Nephron (organoid): ENCODE measurements around the gene ABCC1.

Experiments
- H3K27ac Mint-ChIP-seq, 3 experiments: 2 replicates each; pipeline ENCODE4 v1.8.0; 2020; ENCODE audit warnings: mixed read lengths in 3 of 3, mild to moderate bottlenecking in 2 of 3, moderate library complexity in 1 of 3
- H3K27me3 Mint-ChIP-seq: 2 replicates; pipeline ENCODE4 v1.8.0; 2021; ENCODE audit warnings: low read depth, mild to moderate bottlenecking, moderate library complexity, mixed read lengths
- H3K36me3 Mint-ChIP-seq: 2 replicates; pipeline ENCODE4 v1.8.0; 2020; ENCODE audit warnings: low read depth, mixed read lengths
- H3K4me1 Mint-ChIP-seq: 2 replicates; pipeline ENCODE4 v1.8.0; 2020; ENCODE audit warnings: mixed read lengths
- H3K4me3 Mint-ChIP-seq, 3 experiments: 2 replicates each; pipeline ENCODE4 v1.8.0; 2020; ENCODE audit warnings: mild to moderate bottlenecking in 3 of 3, mixed read lengths in 3 of 3, moderate library complexity in 2 of 3
- H3K9me3 Mint-ChIP-seq: 2 replicates; pipeline ENCODE4 v1.8.0; 2020; ENCODE audit warnings: mixed read lengths
- TF ChIP-seq, protein P1 (sequence below), 3 experiments: fragments of 200-600 bp; sonication (generic); IDR thresholded peaks; one replicate each; pipeline ENCODE4 v1.5.0; 2021; ENCODE audit warnings: antibody characterized with exemption in 3 of 3; ENCODE audit not compliant: unreplicated experiment in 3 of 3

The ABCC1 gene

DNA sequence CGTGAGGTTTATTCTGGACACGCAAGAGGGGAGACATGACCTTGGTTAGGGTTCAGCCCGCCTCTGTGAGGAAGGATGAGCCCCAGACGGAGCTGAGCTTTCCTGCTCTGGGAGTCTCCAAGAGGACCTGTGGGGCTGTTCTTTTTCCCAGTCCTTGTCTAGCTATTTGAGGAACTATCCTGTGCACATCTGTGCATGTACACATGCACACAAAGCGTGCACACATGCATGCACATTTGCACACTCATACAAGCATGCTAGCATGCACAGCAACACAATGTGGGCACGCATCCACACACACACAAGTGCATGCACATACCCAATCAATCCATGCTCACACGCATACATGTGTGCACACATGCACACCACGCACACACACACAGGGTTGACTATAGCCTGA, 233.5 kb downstream of the ABCC1 start:
- Mint-ChIP-seq H3K4me1 (no peaks in the 10 kb centered on the region), H3K27ac (no peak overlapping the region), H3K9me3 (peaks cover 3% of the 10 kb centered on the region), H3K27me3 (peaks cover 3% of the 10 kb centered on the region), H3K4me3 (no peak overlapping the region), H3K36me3 (peaks cover 17% of the 10 kb centered on the region)
- TF ChIP-seq, protein P1, sequence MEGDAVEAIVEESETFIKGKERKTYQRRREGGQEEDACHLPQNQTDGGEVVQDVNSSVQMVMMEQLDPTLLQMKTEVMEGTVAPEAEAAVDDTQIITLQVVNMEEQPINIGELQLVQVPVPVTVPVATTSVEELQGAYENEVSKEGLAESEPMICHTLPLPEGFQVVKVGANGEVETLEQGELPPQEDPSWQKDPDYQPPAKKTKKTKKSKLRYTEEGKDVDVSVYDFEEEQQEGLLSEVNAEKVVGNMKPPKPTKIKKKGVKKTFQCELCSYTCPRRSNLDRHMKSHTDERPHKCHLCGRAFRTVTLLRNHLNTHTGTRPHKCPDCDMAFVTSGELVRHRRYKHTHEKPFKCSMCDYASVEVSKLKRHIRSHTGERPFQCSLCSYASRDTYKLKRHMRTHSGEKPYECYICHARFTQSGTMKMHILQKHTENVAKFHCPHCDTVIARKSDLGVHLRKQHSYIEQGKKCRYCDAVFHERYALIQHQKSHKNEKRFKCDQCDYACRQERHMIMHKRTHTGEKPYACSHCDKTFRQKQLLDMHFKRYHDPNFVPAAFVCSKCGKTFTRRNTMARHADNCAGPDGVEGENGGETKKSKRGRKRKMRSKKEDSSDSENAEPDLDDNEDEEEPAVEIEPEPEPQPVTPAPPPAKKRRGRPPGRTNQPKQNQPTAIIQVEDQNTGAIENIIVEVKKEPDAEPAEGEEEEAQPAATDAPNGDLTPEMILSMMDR (IDR thresholded peaks at IDR 0.05; ENCODE audit: unreplicated experiment in 3 of 3) = no peak

DNA sequence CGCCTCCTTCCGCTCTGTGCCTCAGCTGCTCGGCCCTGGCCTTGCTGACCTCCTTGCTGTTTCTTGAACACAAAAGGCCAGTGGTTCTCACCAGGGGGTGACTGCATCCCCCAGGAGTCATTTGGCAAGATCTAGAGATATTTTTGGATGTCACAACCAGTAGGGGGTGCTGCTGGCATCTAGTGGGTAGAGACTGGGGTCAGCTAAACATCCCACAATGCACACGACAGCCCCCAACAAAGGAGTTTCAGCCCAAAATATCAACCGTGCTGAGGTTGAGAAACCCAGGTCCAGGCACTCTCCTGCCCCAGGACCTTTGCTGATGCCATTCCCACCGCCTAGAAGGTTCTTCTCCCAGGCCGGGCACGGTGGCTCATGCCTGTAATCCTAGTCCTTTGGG, 234.1 kb downstream of the ABCC1 start:
- H3K36me3 Mint-ChIP-seq = peaks cover 14% of the 10 kb centered on the region
- H3K27me3 Mint-ChIP-seq = peaks cover 3% of the 10 kb centered on the region
- H3K27ac Mint-ChIP-seq = no peak overlapping the region
- TF ChIP-seq, protein P1 (IDR thresholded peaks at IDR 0.05; ENCODE audit: unreplicated experiment in 3 of 3) = peak in 1 of 3 experiments; percentile 10
- no peak overlapping the region for H3K4me3 Mint-ChIP-seq
- H3K9me3 Mint-ChIP-seq = peaks cover 3% of the 10 kb centered on the region
- H3K4me1 Mint-ChIP-seq = no peaks in the 10 kb centered on the region

DNA sequence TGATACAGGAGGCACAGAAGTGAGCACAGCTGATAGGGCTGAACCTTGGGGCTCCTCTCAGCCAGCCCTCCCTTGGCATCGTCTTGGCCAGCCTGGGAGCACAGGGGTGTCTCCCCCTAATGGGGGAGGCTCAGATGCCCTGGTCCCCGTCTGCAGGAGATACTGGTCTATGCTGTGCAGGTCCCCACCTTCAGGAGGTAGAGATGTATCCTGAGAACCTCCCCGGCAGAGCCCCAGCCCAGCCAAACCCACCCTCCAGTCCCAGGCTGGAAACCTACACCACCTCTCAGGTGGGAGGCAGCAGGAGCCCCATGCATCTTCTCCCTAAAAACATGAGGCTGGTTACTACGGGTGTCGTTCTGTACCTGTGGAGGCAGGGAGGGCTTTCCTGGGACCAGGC, 235.2 kb downstream of the ABCC1 start:
- no peak overlapping the region for H3K4me3 Mint-ChIP-seq
- peaks cover 3% of the 10 kb centered on the region for H3K27me3 Mint-ChIP-seq
- TF ChIP-seq, protein P1 (IDR thresholded peaks at IDR 0.05; ENCODE audit: unreplicated experiment in 3 of 3) = no peak
- no peaks in the 10 kb centered on the region for H3K4me1 Mint-ChIP-seq
- H3K36me3 Mint-ChIP-seq = peaks cover 8% of the 10 kb centered on the region
- no peak overlapping the region for H3K27ac Mint-ChIP-seq
- peaks cover 3% of the 10 kb centered on the region for H3K9me3 Mint-ChIP-seq

DNA sequence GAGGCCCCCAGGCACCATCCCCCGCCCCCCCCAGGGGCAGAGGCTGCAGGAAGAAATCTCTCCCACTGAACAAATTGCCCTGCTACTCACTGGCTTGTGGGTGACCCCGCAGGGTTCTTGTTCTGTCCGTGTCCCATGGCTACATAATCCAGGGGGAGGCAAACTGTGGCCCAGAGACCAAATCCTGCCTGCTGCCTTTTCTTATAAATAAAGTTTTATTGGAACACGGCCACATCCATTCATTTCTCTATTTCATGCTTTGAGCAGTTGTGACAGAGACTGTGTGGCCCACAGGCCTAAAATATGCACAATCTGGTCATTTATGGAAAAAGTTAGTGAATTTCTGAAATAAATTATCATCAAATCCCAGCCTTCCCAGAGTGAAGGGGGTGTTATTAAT, 235.7 kb downstream of the ABCC1 start:
- H3K36me3 Mint-ChIP-seq = peaks cover 5% of the 10 kb centered on the region
- H3K27ac Mint-ChIP-seq = no peak overlapping the region
- TF ChIP-seq, protein P1 (IDR thresholded peaks at IDR 0.05; ENCODE audit: unreplicated experiment in 3 of 3) = no peak
- peaks cover 2% of the 10 kb centered on the region for H3K9me3 Mint-ChIP-seq
- H3K27me3 Mint-ChIP-seq = peaks cover 3% of the 10 kb centered on the region
- H3K4me1 Mint-ChIP-seq = no peaks in the 10 kb centered on the region
- H3K4me3 Mint-ChIP-seq = no peak overlapping the region

DNA sequence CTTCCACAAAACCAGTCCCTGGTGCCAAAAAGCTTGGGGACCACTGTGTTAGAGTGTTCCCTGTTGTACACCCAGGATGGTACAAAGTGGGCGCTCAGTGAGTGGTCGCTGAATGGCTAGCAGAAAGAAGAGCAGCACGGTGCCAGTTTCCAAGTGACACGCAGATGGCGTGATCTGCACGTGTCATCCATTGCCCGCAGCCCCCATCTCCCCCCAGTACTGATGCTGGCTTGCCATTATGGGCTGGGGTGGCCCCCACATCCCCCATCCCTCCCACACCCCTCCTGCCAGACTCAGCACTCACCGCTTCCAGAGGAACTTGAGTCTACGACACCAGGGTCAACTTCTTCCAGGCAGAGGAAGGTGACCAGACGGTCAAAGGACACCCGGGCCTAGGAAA, 237.4 kb downstream of the ABCC1 start:
- no peak overlapping the region for H3K27ac Mint-ChIP-seq
- no peak overlapping the region for H3K4me3 Mint-ChIP-seq
- H3K36me3 Mint-ChIP-seq = no peaks in the 10 kb centered on the region
- TF ChIP-seq, protein P1 (IDR thresholded peaks at IDR 0.05; ENCODE audit: unreplicated experiment in 3 of 3) = no peak
- H3K4me1 Mint-ChIP-seq = no peaks in the 10 kb centered on the region
- H3K9me3 Mint-ChIP-seq = no peaks in the 10 kb centered on the region
- H3K27me3 Mint-ChIP-seq = peaks cover 3% of the 10 kb centered on the region

DNA sequence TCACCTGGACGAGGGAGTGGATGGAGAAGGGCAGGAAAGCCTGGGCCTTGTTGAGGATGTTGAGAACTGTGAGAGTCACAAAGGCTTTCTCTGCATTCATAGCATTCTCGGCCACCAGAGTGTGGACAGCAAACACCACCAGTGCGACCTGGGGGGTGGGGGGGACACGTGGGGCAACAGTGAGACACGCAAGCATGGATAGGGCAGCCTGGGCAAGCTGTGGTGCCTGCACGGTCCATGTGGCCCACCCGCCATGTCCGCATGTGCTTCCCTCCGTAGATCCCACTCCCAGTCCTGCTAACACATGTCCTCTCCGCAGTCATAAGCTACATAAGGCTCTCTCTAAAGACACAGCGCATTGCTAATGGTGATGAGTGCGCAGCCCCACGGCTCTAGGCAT, 239.4 kb downstream of the ABCC1 start:
- H3K27me3 Mint-ChIP-seq = peaks cover 3% of the 10 kb centered on the region
- no peaks in the 10 kb centered on the region for H3K36me3 Mint-ChIP-seq
- TF ChIP-seq, protein P1 (IDR thresholded peaks at IDR 0.05; ENCODE audit: unreplicated experiment in 3 of 3) = no peak
- H3K27ac Mint-ChIP-seq = no peak overlapping the region
- H3K4me1 Mint-ChIP-seq = no peaks in the 10 kb centered on the region
- H3K4me3 Mint-ChIP-seq = no peak overlapping the region
- H3K9me3 Mint-ChIP-seq = no peaks in the 10 kb centered on the region
